ENCODE results near the gene TRIM39. TPM values are rescaled to one million over a fixed set of nuclear protein-coding genes. Genes with fewer than 3 reads are reported as not detected.
"Not testable (repeated sequence)": the region's sequence is repeated elsewhere in the genome, so short reads cannot be mapped to it uniquely, and the experiment has no call there.

Gene TRIM39
- 10 to 100 TPM in 3 of 4 donors, 1 to 10 TPM in 1; 3.2 to 29.7 (median 18.7) TPM for total RNA-seq

DNA sequence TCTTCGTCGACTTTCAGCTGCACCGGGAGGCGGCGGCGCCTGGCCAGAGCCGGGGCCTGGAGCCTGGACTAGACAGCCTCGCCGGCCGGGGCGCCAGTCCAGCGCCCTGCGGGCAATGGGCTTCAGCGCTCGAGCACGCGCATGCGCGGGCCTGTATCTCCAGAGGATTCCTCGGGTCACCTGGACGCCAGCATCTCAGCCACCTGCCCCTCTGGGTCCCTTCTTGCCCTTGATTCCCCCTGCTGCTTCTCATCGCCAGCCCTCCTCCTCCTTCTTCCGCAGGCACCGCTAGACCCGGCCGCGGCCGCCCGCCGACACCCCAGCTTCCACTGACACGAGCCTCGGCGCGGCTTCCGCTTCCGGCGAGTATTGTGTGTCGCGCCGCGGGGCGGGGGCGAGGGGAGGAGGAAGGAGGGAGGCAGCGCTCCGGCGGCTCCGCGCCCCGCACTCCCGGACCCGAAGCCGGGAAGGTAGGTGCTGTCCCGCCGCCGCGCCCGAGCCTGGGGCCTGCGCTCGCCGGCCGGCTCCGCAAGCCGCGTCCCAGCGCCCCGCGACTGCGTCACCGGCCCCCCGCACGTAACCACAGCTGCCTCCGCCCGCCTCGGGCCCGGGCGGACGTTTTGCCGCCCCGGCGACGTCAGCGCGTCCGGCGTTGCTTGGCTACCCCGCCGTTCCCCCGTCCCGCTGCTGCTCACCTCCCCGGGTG is at the start of gene TRIM39:
TRIM39 (plus strand) TSS at position 402 of the 706 bp plus-strand sequence. CDS start 2,391 bp downstream, outside the sequence.
- Histone ChIP-seq H3K27ac (peak within 1 kb of the TSS; percentile 96 to 97), H3K27me3 (no peaks in the 10 kb centered on the region), H3K4me1 (no peaks in the 10 kb centered on the region), H3K4me3 (peak within 1 kb of the TSS; percentile 76 to 87), H3K36me3 (no peaks in the 10 kb centered on the region), H3K9me3 (no peaks in the 10 kb centered on the region)
- peak; percentile 78 to 82 for DNase-seq
- TF ChIP-seq POLR2A (IDR thresholded peaks at IDR 0.05) (peak; percentile 30 to 89), CTCF (IDR thresholded peaks at IDR 0.05) (no peak)
- intact Hi-C loops (cut with DNase I; ENCODE audit: low total_unique reads), result no loop called here

- H3K9me3 ChIP-seq, result peaks cover 0 to 62% of the 10 kb centered on the region in 2 donors
- H3K4me1 ChIP-seq; H3K27me3 ChIP-seq; DNase-seq; H3K27ac ChIP-seq; intact Hi-C loops (cut with DNase I; ENCODE audit: low total_unique reads); H3K36me3 ChIP-seq; H3K4me3 ChIP-seq: not testable (repeated sequence)
Measured at GRCh38 chr6:30280988-30281387, 45.7 kb upstream of the TRIM39 start.

DNA sequence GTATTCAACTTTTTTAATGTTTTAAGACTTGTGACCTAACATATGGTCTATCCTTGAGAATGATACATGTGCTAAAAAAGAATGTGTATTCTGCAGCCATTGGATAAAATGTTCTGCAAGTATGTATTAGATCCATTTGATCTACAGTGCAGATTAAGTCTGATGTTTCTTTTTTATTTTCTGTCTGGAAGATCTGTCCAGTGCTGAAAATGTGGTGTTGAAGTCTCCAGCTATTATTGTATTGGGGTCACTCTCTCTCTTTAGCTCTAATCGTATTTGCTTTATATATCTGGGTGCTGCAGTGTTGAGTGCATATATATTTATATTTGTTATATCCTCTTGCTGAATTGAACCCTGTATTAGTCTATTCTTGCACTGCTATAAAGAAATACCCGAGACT is 44.2 kb upstream of the TRIM39 start:
- H3K27me3 ChIP-seq, result no peaks in the 10 kb centered on the region
- H3K4me3 ChIP-seq, result no peak overlapping the region
- H3K4me1 ChIP-seq, result no peaks in the 10 kb centered on the region
- intact Hi-C loops (cut with DNase I; ENCODE audit: low total_unique reads), result no loop called here
- H3K36me3 ChIP-seq, result no peaks in the 10 kb centered on the region
- H3K27ac ChIP-seq, result no peak overlapping the region
- peaks cover 0 to 73% of the 10 kb centered on the region in 2 donors for H3K9me3 ChIP-seq
- no peak for DNase-seq
- no peak for TF ChIP-seq CTCF (IDR thresholded peaks at IDR 0.05)
- TF ChIP-seq POLR2A (IDR thresholded peaks at IDR 0.05), result no peak

- TF ChIP-seq POLR2A (IDR thresholded peaks at IDR 0.05), result no peak
- no peak for TF ChIP-seq CTCF (IDR thresholded peaks at IDR 0.05)
Measured at GRCh38 chr6:30283761-30284160, 43.0 kb upstream of the TRIM39 start.

DNA sequence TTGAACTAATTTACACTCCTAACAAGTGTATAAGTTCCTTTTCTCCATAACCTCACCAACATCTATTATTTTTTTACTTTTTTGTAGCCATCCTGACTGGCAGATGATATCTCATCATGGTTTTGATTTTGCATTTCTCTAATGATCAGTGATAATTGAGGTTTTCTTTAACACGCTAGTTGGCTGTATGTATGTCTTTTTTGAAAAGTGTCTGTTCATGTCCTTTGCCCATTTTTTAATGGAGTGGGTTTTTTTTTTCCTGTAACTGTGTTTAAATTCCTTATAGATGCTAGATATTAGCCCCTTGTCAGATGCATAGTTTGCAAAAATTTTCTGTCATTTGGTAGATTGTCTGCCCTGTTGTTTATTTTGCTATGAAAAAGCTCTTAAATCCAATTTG is 39.6 kb upstream of the TRIM39 start:
- Histone ChIP-seq H3K27ac (no peak overlapping the region), H3K27me3 (no peaks in the 10 kb centered on the region), H3K4me3 (no peak overlapping the region), H3K4me1 (no peaks in the 10 kb centered on the region), H3K9me3 (peaks cover 0 to 47% of the 10 kb centered on the region in 2 donors), H3K36me3 (no peaks in the 10 kb centered on the region)
- TF ChIP-seq POLR2A (IDR thresholded peaks at IDR 0.05) (no peak), CTCF (IDR thresholded peaks at IDR 0.05) (no peak)
- no peak for DNase-seq
- intact Hi-C loops (cut with DNase I; ENCODE audit: low total_unique reads), result no loop called here

More at GRCh38 chr6:30283761-30284160, 43.0 kb upstream of the TRIM39 start:
- Histone ChIP-seq H3K27me3 (no peaks in the 10 kb centered on the region), H3K9me3 (peaks cover 0 to 73% of the 10 kb centered on the region in 2 donors), H3K4me3 (no peak overlapping the region), H3K36me3 (no peaks in the 10 kb centered on the region), H3K27ac (no peak overlapping the region), H3K4me1 (no peaks in the 10 kb centered on the region)
- intact Hi-C loops (cut with DNase I; ENCODE audit: low total_unique reads), result no loop called here
- no peak for DNase-seq

Measured in uterus (tissue), 4 donors.